Measurements from ENCODE around the gene SPATS2. TPM values are rescaled to one million over a fixed set of nuclear protein-coding genes. Genes with fewer than 3 reads are reported as not detected.
"Not testable (repeated sequence)": the region's sequence is repeated elsewhere in the genome, so short reads cannot be mapped to it uniquely, and the experiment has no call there.

The SPATS2 gene
- total and polyA plus RNA-seq, 4 donors, result 21.8 to 44.6 (median 38.1) TPM

- no peak for DNase-seq (ENCODE audit: low read depth in 4 of 6, low spot score in 6 of 6)
- H3K4me3 ChIP-seq (ENCODE audit: low read depth, low read length), result no peak overlapping the region
- H3K4me1 ChIP-seq (ENCODE audit: control insufficient read depth, insufficient read depth, low read length), result no peaks in the 10 kb centered on the region
- no CpG with 5 or more reads among the region's 2 CpGs for WGBS (ENCODE audit: insufficient coverage)
- H3K27ac ChIP-seq (ENCODE audit: low read depth, low read length), result no peak overlapping the region
- no peaks in the 10 kb centered on the region for H3K36me3 ChIP-seq (ENCODE audit: control insufficient read depth, insufficient read depth, low read length)
- H3K9me3 ChIP-seq (ENCODE audit: control insufficient read depth, insufficient read depth, low read length), result peaks cover 1% of the 10 kb centered on the region
- H3K27me3 ChIP-seq (ENCODE audit: control insufficient read depth, insufficient read depth, low read length), result no peaks in the 10 kb centered on the region
These were observed 49.6 kb downstream of the SPATS2 start for GRCh38 chr12:49416892-49417291.

- DNase-seq (ENCODE audit: low read depth in 4 of 6, low spot score in 6 of 6), result no peak
- Histone ChIP-seq H3K4me1 (ENCODE audit: control insufficient read depth, insufficient read depth, low read length) (no peaks in the 10 kb centered on the region), H3K27ac (ENCODE audit: low read depth, low read length) (no peak overlapping the region), H3K36me3 (ENCODE audit: control insufficient read depth, insufficient read depth, low read length) (no peaks in the 10 kb centered on the region), H3K9me3 (ENCODE audit: control insufficient read depth, insufficient read depth, low read length) (peaks cover 1% of the 10 kb centered on the region), H3K27me3 (ENCODE audit: control insufficient read depth, insufficient read depth, low read length) (no peaks in the 10 kb centered on the region), H3K4me3 (ENCODE audit: low read depth, low read length) (no peak overlapping the region)
- WGBS (ENCODE audit: insufficient coverage), result no CpG with 5 or more reads among the region's 1 CpG
These were observed 50.3 kb downstream of the SPATS2 start for GRCh38 chr12:49417558-49417957.

- WGBS (ENCODE audit: insufficient coverage), result no CpG with 5 or more reads among the region's 4 CpGs
- Histone ChIP-seq H3K27me3 (ENCODE audit: control insufficient read depth, insufficient read depth, low read length) (no peaks in the 10 kb centered on the region), H3K27ac (ENCODE audit: low read depth, low read length) (no peak overlapping the region), H3K4me1 (ENCODE audit: control insufficient read depth, insufficient read depth, low read length) (no peaks in the 10 kb centered on the region), H3K4me3 (ENCODE audit: low read depth, low read length) (no peak overlapping the region), H3K36me3 (ENCODE audit: control insufficient read depth, insufficient read depth, low read length) (no peaks in the 10 kb centered on the region), H3K9me3 (ENCODE audit: control insufficient read depth, insufficient read depth, low read length) (peaks cover 1% of the 10 kb centered on the region)
- DNase-seq (ENCODE audit: low read depth in 4 of 6, low spot score in 6 of 6), result no peak
These were observed 53.3 kb downstream of the SPATS2 start for GRCh38 chr12:49420556-49420955.

- WGBS (ENCODE audit: insufficient coverage), result no CpG with 5 or more reads among the region's 1 CpG
- Histone ChIP-seq H3K4me3 (ENCODE audit: low read depth, low read length) (no peak overlapping the region), H3K36me3 (ENCODE audit: control insufficient read depth, insufficient read depth, low read length) (no peaks in the 10 kb centered on the region), H3K27me3 (ENCODE audit: control insufficient read depth, insufficient read depth, low read length) (no peaks in the 10 kb centered on the region), H3K27ac (ENCODE audit: low read depth, low read length) (no peak overlapping the region), H3K9me3 (ENCODE audit: control insufficient read depth, insufficient read depth, low read length) (no peaks in the 10 kb centered on the region), H3K4me1 (ENCODE audit: control insufficient read depth, insufficient read depth, low read length) (no peaks in the 10 kb centered on the region)
- DNase-seq (ENCODE audit: low read depth in 4 of 6, low spot score in 6 of 6), result peak in 1 of 6 donors; percentile 16
These were observed 54.9 kb downstream of the SPATS2 start for GRCh38 chr12:49422114-49422513.

GRCh38 chr12:49428793-49429192 lies 61.5 kb downstream of the SPATS2 start:
- no peak overlapping the region for H3K27ac ChIP-seq (ENCODE audit: low read depth, low read length)
- no peaks in the 10 kb centered on the region for H3K4me1 ChIP-seq (ENCODE audit: control insufficient read depth, insufficient read depth, low read length)
- H3K4me3 ChIP-seq (ENCODE audit: low read depth, low read length), result no peak overlapping the region
- DNase-seq (ENCODE audit: low read depth in 4 of 6, low spot score in 6 of 6), result peak in 2 of 6 donors; percentile 11 to 78
- 69% methylated on average over 2 of the region's 4 CpGs for WGBS (ENCODE audit: insufficient coverage)
- no peaks in the 10 kb centered on the region for H3K27me3 ChIP-seq (ENCODE audit: control insufficient read depth, insufficient read depth, low read length)
- H3K9me3 ChIP-seq (ENCODE audit: control insufficient read depth, insufficient read depth, low read length), result no peaks in the 10 kb centered on the region
- no peaks in the 10 kb centered on the region for H3K36me3 ChIP-seq (ENCODE audit: control insufficient read depth, insufficient read depth, low read length)

- Histone ChIP-seq H3K9me3 (ENCODE audit: control insufficient read depth, insufficient read depth, low read length) (no peaks in the 10 kb centered on the region), H3K27me3 (ENCODE audit: control insufficient read depth, insufficient read depth, low read length) (no peaks in the 10 kb centered on the region), H3K36me3 (ENCODE audit: control insufficient read depth, insufficient read depth, low read length) (no peaks in the 10 kb centered on the region), H3K4me3 (ENCODE audit: low read depth, low read length) (no peak overlapping the region), H3K4me1 (ENCODE audit: control insufficient read depth, insufficient read depth, low read length) (no peaks in the 10 kb centered on the region), H3K27ac (ENCODE audit: low read depth, low read length) (no peak overlapping the region)
- DNase-seq (ENCODE audit: low read depth in 4 of 6, low spot score in 6 of 6), result no peak
- no CpG with 5 or more reads among the region's 2 CpGs for WGBS (ENCODE audit: insufficient coverage)
These were observed 65.4 kb downstream of the SPATS2 start for GRCh38 chr12:49432616-49433015.

- not testable (repeated sequence) for H3K27me3 ChIP-seq (ENCODE audit: control insufficient read depth, insufficient read depth, low read length); H3K27ac ChIP-seq (ENCODE audit: low read depth, low read length); H3K4me3 ChIP-seq (ENCODE audit: low read depth, low read length); DNase-seq (ENCODE audit: low read depth in 4 of 6, low spot score in 6 of 6); H3K9me3 ChIP-seq (ENCODE audit: control insufficient read depth, insufficient read depth, low read length); H3K36me3 ChIP-seq (ENCODE audit: control insufficient read depth, insufficient read depth, low read length); H3K4me1 ChIP-seq (ENCODE audit: control insufficient read depth, insufficient read depth, low read length)
- 80% methylated on average over 1 of the region's 31 CpGs for WGBS (ENCODE audit: insufficient coverage)
These were observed 69.5 kb downstream of the SPATS2 start for GRCh38 chr12:49436799-49437198.

- H3K9me3 ChIP-seq (ENCODE audit: control insufficient read depth, insufficient read depth, low read length), result no peaks in the 10 kb centered on the region
- H3K4me3 ChIP-seq (ENCODE audit: low read depth, low read length), result no peak overlapping the region
- no peak overlapping the region for H3K27ac ChIP-seq (ENCODE audit: low read depth, low read length)
- no peaks in the 10 kb centered on the region for H3K36me3 ChIP-seq (ENCODE audit: control insufficient read depth, insufficient read depth, low read length)
- 64% methylated on average over 1 of the region's 1 CpG for WGBS (ENCODE audit: insufficient coverage)
- H3K4me1 ChIP-seq (ENCODE audit: control insufficient read depth, insufficient read depth, low read length), result no peaks in the 10 kb centered on the region
- no peak for DNase-seq (ENCODE audit: low read depth in 4 of 6, low spot score in 6 of 6)
- no peaks in the 10 kb centered on the region for H3K27me3 ChIP-seq (ENCODE audit: control insufficient read depth, insufficient read depth, low read length)
These were observed 71.8 kb downstream of the SPATS2 start for GRCh38 chr12:49439042-49439441.

- H3K27me3 ChIP-seq (ENCODE audit: control insufficient read depth, insufficient read depth, low read length), result no peaks in the 10 kb centered on the region
- no peak overlapping the region for H3K27ac ChIP-seq (ENCODE audit: low read depth, low read length)
- no peak for DNase-seq (ENCODE audit: low read depth in 4 of 6, low spot score in 6 of 6)
- no CpG with 5 or more reads among the region's 2 CpGs for WGBS (ENCODE audit: insufficient coverage)
- H3K4me3 ChIP-seq (ENCODE audit: low read depth, low read length), result no peak overlapping the region
- H3K9me3 ChIP-seq (ENCODE audit: control insufficient read depth, insufficient read depth, low read length), result no peaks in the 10 kb centered on the region
- no peaks in the 10 kb centered on the region for H3K36me3 ChIP-seq (ENCODE audit: control insufficient read depth, insufficient read depth, low read length)
- no peaks in the 10 kb centered on the region for H3K4me1 ChIP-seq (ENCODE audit: control insufficient read depth, insufficient read depth, low read length)
These were observed 72.8 kb downstream of the SPATS2 start for GRCh38 chr12:49440035-49440434.

GRCh38 chr12:49442915-49443314 lies 75.7 kb downstream of the SPATS2 start:
- no peak for DNase-seq (ENCODE audit: low read depth in 4 of 6, low spot score in 6 of 6)
- Histone ChIP-seq H3K27me3 (ENCODE audit: control insufficient read depth, insufficient read depth, low read length) (no peaks in the 10 kb centered on the region), H3K36me3 (ENCODE audit: control insufficient read depth, insufficient read depth, low read length) (no peaks in the 10 kb centered on the region), H3K9me3 (ENCODE audit: control insufficient read depth, insufficient read depth, low read length) (no peaks in the 10 kb centered on the region), H3K27ac (ENCODE audit: low read depth, low read length) (no peak overlapping the region), H3K4me1 (ENCODE audit: control insufficient read depth, insufficient read depth, low read length) (no peaks in the 10 kb centered on the region), H3K4me3 (ENCODE audit: low read depth, low read length) (no peak overlapping the region)
- no CpG with 5 or more reads among the region's 1 CpG for WGBS (ENCODE audit: insufficient coverage)
